ENCODE measurements around the gene CIAO3. TPM values are rescaled to one million over a fixed set of nuclear protein-coding genes. Genes with fewer than 3 reads are reported as not detected.
"Not testable (repeated sequence)": the region's sequence is repeated elsewhere in the genome, so short reads cannot be mapped to it uniquely, and the experiment has no call there.

The CIAO3 gene
- polyA plus RNA-seq, 3 donors from 2014 or later, result 4.6 to 25.5 (median 17.5) TPM

DNA sequence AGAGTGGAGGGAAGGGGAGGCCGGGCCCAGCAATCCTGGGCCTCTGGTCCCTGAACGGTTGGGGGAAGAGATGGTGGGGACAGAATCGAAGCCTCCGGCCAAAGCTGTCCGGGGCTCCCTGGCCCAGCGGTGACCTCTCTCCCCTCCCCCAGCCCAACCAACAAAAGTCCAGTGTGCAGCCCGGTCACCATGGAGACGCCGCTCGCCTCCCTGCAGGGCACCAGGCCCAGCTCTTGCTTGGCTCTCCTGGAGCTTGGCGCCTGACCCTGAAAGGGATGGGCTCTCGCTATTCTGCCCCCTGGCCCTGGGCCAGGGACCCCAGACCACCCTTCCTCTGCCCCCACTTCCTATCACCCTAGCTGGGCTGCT lies 24.6 kb downstream of the CIAO3 start:
- peaks cover 8 to 21% of the 10 kb centered on the region in 2 donors for H3K4me1 Mint-ChIP-seq
- peak overlapping the region in 4 of 5 donors; percentile 47 to 76 (median 64) for H3K4me3 Mint-ChIP-seq
- H3K36me3 Mint-ChIP-seq, result no peaks in the 10 kb centered on the region
- H3K27ac Mint-ChIP-seq, result no peak overlapping the region
- H3K27me3 Mint-ChIP-seq (ENCODE audit: low read depth in 3 of 3), result peaks cover 2 to 7% (median 6%) of the 10 kb centered on the region in 3 donors
- DNase-seq, result no peak
- no peaks in the 10 kb centered on the region for H3K9me3 Mint-ChIP-seq

- H3K27ac Mint-ChIP-seq, result no peak overlapping the region
- peaks cover 8 to 21% of the 10 kb centered on the region in 2 donors for H3K4me1 Mint-ChIP-seq
- peak overlapping the region in 4 of 5 donors; percentile 47 to 76 (median 64) for H3K4me3 Mint-ChIP-seq
- H3K27me3 Mint-ChIP-seq (ENCODE audit: low read depth in 3 of 3), result peaks cover 2 to 9% (median 7%) of the 10 kb centered on the region in 3 donors
- H3K36me3 Mint-ChIP-seq, result no peaks in the 10 kb centered on the region
- peak in 1 of 3 donors; percentile 31 for DNase-seq
- H3K9me3 Mint-ChIP-seq, result no peaks in the 10 kb centered on the region
Observed at GRCh38 chr16:715477-716199, 25.2 kb downstream of the CIAO3 start.

DNA sequence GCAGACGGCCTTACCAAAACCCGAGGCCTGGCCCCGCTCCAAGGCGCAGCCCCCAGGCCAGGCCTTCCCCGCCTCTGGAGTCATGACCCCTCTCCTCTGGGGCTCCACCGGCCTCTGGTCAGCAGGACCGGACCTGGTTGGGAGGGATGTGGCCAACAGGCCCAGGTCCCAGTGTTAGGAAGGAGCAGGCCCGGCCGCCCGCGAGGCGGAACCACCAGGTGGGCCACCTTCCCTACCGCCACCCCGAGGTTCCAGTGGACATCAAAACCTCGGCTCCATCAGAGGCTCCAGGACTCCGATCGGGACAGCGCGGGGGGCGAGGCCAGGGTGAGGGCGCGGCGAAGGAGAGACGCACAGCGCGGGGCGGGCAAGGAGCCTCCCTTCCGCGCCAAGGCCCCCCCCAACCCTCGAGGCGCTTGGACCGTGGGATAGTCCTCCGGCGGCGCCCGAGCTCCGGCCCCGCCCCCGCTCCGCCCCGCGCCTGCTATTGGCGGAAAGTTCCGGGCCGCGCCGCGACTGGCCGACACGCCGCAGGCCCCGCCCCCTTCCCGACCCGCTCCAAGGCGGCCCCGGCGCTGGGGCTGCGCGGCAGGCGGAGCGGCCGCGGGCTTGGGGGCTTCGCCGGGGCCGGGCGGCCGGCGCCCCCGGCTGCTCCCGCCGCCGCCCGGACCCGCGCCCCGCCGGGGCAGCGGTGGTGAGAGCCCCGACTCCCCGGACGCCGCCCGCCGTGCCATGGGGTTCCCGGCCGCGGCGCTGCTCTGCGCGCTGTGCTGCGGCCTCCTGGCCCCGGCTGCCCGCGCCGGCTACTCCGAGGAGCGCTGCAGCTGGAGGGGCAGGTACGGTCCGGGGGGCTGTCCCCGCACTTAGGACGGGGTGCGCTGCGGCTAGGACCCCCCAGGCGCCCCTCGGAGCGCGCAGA lies 26.0 kb downstream of the CIAO3 start, which contains the start of gene METRN:
Gene METRN (plus strand): TSS at position 561 of the 919 bp plus-strand sequence. CDS start 172 bp downstream, at position 733.
- H3K27me3 Mint-ChIP-seq (ENCODE audit: low read depth in 3 of 3), result peaks cover 2 to 8% (median 7%) of the 10 kb centered on the region in 3 donors
- H3K4me3 Mint-ChIP-seq, result peak within 1 kb of the TSS; percentile 23 to 76 (median 54)
- no peak within 1 kb of the TSS for H3K27ac Mint-ChIP-seq
- H3K9me3 Mint-ChIP-seq, result no peaks in the 10 kb centered on the region
- peak; percentile 87 to 89 (median 89) for DNase-seq
- H3K4me1 Mint-ChIP-seq, result peaks cover 1 to 15% of the 10 kb centered on the region in 2 donors
- no peaks in the 10 kb centered on the region for H3K36me3 Mint-ChIP-seq

GRCh38 chr16:714079-714478 lies 26.7 kb downstream of the CIAO3 start:
- H3K4me1 Mint-ChIP-seq, result peaks cover 0 to 9% of the 10 kb centered on the region in 2 donors
- peaks cover 2 to 8% (median 7%) of the 10 kb centered on the region in 3 donors for H3K27me3 Mint-ChIP-seq (ENCODE audit: low read depth in 3 of 3)
- H3K27ac Mint-ChIP-seq, result no peak overlapping the region
- no peaks in the 10 kb centered on the region for H3K9me3 Mint-ChIP-seq
- peak overlapping the region in 4 of 5 donors; percentile 23 to 42 (median 36) for H3K4me3 Mint-ChIP-seq
- no peak for DNase-seq
- no peaks in the 10 kb centered on the region for H3K36me3 Mint-ChIP-seq

GRCh38 chr16:712740-713250 lies 28.0 kb downstream of the CIAO3 start:
- peak overlapping the region in 1 of 5 donors; percentile 10 for H3K4me3 Mint-ChIP-seq
- H3K4me1 Mint-ChIP-seq, H3K9me3 Mint-ChIP-seq, H3K36me3 Mint-ChIP-seq, DNase-seq, H3K27ac Mint-ChIP-seq: not testable (repeated sequence)
- peaks cover 6 to 10% (median 8%) of the 10 kb centered on the region in 3 donors for H3K27me3 Mint-ChIP-seq (ENCODE audit: low read depth in 3 of 3)

DNA sequence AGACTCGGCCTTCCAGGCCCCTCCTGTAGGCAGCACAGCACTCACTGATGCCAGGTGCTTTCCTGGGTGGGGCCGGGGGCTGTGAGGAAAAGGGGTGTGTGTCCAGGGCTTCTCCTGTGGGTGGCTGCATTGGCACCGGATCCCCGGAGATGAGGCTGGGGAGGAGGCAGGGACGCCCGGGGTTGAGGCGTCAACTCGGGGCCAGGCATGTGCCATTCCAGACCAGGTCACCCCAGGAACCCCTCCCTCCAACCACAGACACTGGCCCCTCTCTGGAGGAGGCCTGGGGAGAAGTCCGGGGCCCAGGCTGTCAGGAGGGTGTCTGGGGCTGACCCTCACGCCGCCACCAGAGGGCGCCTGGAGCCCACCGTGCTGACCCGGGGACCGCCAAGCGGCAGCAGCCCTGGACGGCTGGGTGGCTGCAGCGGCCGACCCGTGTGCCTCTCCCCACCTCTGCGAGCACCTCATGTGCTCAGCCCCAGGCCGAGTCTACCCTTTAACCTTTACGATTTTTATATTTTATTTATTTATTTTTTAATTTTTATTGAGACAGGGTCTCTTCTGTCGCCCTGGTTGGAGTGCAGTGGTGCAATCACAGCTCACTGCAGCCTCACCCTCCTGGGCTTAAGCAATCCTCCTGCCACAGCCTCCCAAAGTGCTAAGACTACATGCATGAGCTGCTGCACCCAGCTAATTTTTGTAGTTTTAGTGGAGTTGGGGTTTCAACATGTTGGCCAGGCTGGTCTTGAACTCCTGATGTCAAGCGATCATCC lies 29.1 kb downstream of the CIAO3 start:
- Mint-ChIP-seq H3K27ac (no peak overlapping the region), H3K27me3 (ENCODE audit: low read depth in 3 of 3) (peaks cover 8 to 11% (median 8%) of the 10 kb centered on the region in 3 donors)

DNA sequence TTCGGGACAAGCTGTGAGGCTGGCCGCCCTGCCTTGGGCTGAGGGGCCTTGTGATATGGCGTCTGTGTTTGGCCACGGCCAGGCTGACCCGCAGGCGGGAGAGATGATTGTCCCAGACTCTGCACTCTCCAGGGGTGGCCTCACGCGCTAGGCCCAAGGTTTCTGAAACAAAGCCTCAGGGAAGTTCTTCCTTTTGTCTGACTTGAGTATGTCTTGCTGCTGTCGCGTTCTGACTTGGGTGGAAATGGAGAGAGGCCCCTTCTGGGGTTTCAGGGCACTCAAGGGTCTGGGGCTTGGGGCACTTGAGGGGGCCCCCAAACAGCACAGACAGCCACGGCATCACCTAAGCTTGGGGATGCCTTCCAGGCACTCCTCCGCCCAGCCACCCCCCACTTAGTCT lies 29.7 kb downstream of the CIAO3 start:
- Mint-ChIP-seq H3K36me3 (no peaks in the 10 kb centered on the region), H3K4me3 (no peak overlapping the region), H3K4me1 (peaks cover 0 to 2% of the 10 kb centered on the region in 2 donors), H3K27ac (no peak overlapping the region), H3K27me3 (ENCODE audit: low read depth in 3 of 3) (peaks cover 8 to 13% (median 8%) of the 10 kb centered on the region in 3 donors), H3K9me3 (no peaks in the 10 kb centered on the region)
- no peak for DNase-seq

More for the DNA sequence above, 29.1 kb downstream of the CIAO3 start:
- peak; percentile 79 to 83 (median 81) for DNase-seq
- Mint-ChIP-seq H3K36me3 (no peaks in the 10 kb centered on the region), H3K4me3 (no peak overlapping the region), H3K9me3 (no peaks in the 10 kb centered on the region), H3K4me1 (peaks cover 0 to 5% of the 10 kb centered on the region in 2 donors)

DNA sequence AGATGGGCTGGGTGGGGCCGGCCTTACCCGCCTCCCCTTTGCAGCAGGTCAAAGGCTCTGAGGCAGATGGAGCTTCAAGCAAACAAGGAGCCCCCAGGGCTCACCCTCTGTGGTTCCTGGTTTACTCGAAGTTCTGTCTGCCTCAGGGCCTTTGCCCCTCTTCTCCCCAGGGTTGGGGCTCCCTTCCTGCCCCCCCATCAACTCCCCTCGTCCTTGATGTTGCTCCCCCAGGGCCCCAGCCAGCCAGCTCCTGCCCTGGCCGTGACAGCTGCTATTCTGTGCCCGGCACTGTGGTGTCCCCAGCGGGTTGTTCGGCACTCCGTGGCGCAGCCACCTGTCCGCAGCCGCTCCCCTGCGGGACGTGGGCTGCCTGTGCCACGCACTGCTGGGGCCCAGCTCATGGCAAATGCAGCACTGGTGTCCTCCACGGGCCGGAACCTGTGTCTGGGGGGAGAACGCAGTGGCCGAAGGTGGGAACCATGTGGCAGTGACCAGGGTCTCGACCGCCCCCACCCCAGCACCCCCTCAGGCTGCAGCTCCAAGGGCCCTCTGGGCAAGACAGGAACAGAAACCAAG lies 30.2 kb downstream of the CIAO3 start:
- H3K4me3 Mint-ChIP-seq, result no peak overlapping the region
- H3K27me3 Mint-ChIP-seq (ENCODE audit: low read depth in 3 of 3), result peaks cover 5 to 13% (median 8%) of the 10 kb centered on the region in 3 donors
- H3K9me3 Mint-ChIP-seq, result no peaks in the 10 kb centered on the region
- no peak overlapping the region for H3K27ac Mint-ChIP-seq
- peaks cover 0 to 2% of the 10 kb centered on the region in 2 donors for H3K4me1 Mint-ChIP-seq
- no peaks in the 10 kb centered on the region for H3K36me3 Mint-ChIP-seq
- DNase-seq, result no peak

DNA sequence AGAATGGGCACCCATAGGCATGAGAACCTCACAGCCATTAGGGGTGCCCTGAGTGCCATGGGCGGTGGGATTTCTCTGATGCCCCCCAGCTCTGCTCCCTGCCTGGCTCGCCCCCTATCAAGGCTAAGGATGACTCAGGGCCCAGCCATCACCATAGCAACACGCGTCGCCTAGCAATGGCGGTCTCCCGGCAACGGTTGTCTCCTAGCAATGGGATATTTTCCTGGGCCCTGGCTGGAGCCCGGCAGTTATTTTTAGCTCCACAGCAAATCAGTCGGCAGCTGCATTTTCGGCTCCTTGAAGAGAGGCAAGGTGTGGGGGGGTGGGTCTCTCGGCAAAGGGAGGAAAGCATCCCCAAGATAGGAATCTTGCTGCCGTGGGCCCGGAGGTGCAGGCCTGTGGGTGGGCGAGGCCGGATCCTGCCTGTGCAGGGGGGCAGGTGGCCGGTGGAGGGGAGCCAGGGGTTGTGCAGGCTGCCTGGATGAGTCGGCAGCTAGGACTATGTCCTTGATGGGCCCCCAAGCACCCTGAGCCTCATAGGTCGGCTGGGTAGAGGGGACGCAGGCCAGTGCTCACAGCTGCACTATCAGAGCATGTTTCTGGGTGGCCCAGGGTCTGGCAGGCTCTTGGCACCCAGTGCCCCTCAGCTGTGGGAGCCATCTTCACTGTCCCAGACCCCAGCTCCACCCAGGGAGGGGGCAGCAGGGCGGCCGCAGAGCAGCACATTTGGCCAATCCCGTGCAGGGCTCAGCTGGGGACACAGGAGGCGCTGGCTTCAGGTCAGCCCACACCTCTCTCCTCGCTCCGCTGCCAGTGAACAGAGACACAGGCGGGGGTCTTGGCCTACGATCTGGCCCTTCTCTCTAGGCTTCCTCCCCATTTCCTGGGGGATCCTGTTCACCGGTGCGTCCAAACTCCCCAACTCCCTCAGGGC lies 31.0 kb downstream of the CIAO3 start:
- no peak overlapping the region for H3K27ac Mint-ChIP-seq
- H3K9me3 Mint-ChIP-seq, result no peaks in the 10 kb centered on the region
- H3K27me3 Mint-ChIP-seq (ENCODE audit: low read depth in 3 of 3), result peaks cover 5 to 13% (median 8%) of the 10 kb centered on the region in 3 donors
- no peak overlapping the region for H3K4me3 Mint-ChIP-seq
- no peak for DNase-seq
- peaks cover 0 to 2% of the 10 kb centered on the region in 2 donors for H3K4me1 Mint-ChIP-seq
- no peaks in the 10 kb centered on the region for H3K36me3 Mint-ChIP-seq

DNA sequence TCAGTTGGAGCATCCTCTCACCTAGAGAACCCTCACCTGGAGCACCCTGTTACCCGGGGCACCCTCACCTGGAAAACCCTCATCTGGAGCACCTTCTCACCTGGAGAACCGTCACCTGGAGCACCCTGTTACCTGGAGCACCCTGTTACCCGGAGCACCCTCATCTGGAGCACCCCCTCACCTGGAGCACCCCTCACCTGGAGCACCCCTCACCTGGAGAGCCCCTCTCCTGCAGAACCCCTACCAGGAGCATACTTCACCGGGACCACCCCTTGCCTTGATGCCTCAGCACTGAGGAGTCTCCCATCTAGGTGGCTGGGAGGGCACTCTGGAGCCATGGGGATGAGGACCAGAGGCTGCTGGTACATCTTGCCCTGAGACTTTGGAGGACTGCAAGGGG lies 31.8 kb downstream of the CIAO3 start:
- peaks cover 0 to 2% of the 10 kb centered on the region in 2 donors for H3K4me1 Mint-ChIP-seq
- no peaks in the 10 kb centered on the region for H3K36me3 Mint-ChIP-seq
- H3K9me3 Mint-ChIP-seq, result no peaks in the 10 kb centered on the region
- DNase-seq, result no peak
- peaks cover 5 to 12% (median 8%) of the 10 kb centered on the region in 3 donors for H3K27me3 Mint-ChIP-seq (ENCODE audit: low read depth in 3 of 3)
- H3K4me3 Mint-ChIP-seq, result no peak overlapping the region
- no peak overlapping the region for H3K27ac Mint-ChIP-seq

- DNase-seq, result no peak
- H3K4me3 Mint-ChIP-seq, result peak overlapping the region in 1 of 5 donors; percentile 24
- peaks cover 5 to 14% (median 8%) of the 10 kb centered on the region in 3 donors for H3K27me3 Mint-ChIP-seq (ENCODE audit: low read depth in 3 of 3)
- H3K27ac Mint-ChIP-seq, result no peak overlapping the region
- peaks cover 0 to 2% of the 10 kb centered on the region in 2 donors for H3K4me1 Mint-ChIP-seq
- no peaks in the 10 kb centered on the region for H3K36me3 Mint-ChIP-seq
- H3K9me3 Mint-ChIP-seq, result no peaks in the 10 kb centered on the region
Observed at GRCh38 chr16:708019-708418, 32.8 kb downstream of the CIAO3 start.

- peaks cover 0 to 1% (median 0%) of the 10 kb centered on the region in 6 donors for H3K9me3 Mint-ChIP-seq
- H3K27me3 Mint-ChIP-seq (ENCODE audit: low read depth in 3 of 3), result peaks cover 5 to 20% (median 8%) of the 10 kb centered on the region in 3 donors
- H3K36me3 Mint-ChIP-seq, result no peaks in the 10 kb centered on the region
- H3K4me1 Mint-ChIP-seq, result no peaks in the 10 kb centered on the region
- DNase-seq, result no peak
- H3K4me3 Mint-ChIP-seq, result no peak overlapping the region
- no peak overlapping the region for H3K27ac Mint-ChIP-seq
Observed at GRCh38 chr16:707062-707538, 33.7 kb downstream of the CIAO3 start.

Measured in immature natural killer cell (primary cell).